ENCODE results near the gene PCDH9.

DNA sequence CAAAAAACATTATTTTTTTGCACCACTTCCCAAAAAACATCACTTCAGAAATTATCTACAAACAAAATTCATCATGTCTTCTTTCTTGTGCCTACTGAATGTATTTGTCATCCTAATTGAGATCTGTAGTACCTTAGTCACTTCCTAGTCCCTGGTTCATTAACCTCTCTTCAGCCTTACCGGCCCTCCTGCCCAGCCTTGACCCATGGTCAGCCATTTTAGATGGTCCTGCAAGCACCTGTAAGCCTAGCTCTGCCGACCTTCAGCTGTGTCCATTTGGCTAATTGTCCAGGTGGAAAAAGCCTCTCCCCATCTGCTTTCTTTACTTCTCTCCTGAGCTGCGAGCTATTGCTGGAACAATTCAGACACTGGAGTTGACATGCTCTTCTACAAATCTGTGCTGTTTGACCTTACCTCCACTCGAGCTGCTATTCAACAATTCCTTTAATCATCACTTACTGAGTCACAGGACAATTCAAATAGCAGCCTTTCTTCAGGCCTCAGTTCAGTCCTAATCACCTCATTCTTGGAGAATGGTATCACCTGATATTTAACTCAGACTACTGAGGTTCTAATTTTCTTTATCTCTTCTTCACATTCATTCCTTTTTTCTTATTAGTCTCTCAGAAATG, 882.5 kb downstream of the PCDH9 start:
- TF ChIP-seq POLR2AphosphoS5 (IDR thresholded peaks at IDR 0.05; ENCODE audit: low read depth, low read length) (no peak), POLR2A (IDR thresholded peaks at IDR 0.05; ENCODE audit: low read depth, low read length) (no peak)
